SU-DHL-6 (cell line): ENCODE data around the gene ANK3.

ENCODE experiments used
- CTCF ChIP-seq: fragments of 200-600 bp; sonication (generic); IDR thresholded peaks from one replicate; pipeline ENCODE4 v1.5.1; 2017; ENCODE audit warnings: antibody characterized with exemption, mild to moderate bottlenecking, low read length, moderate library complexity; ENCODE audit not compliant: insufficient read depth, poor library complexity, severe bottlenecking
- EZH2phosphoT487 ChIP-seq: fragments of 200-600 bp; sonication (generic), shearing (Covaris generic); conservative IDR thresholded peaks from 2 replicates; pipeline ENCODE4 v1.6.1; 2018; ENCODE audit warnings: mild to moderate bottlenecking, antibody characterized with exemption, low read length, moderate library complexity, mixed read lengths

GRCh38 chr10:60236869-60237524 lies 152.7 kb downstream of the ANK3 start:
- TF ChIP-seq CTCF, result no peak
- no peak for TF ChIP-seq EZH2phosphoT487
